Smooth muscle cell (in vitro differentiated cells): Measurements from ENCODE around the gene TMEM266. TPM values are rescaled to one million over a fixed set of nuclear protein-coding genes. Genes with fewer than 3 reads are reported as not detected.

ENCODE experiments used
- DNase-seq: peaks from one replicate; lab custom pipeline; 2025; ENCODE audit not compliant: unreplicated experiment; lab: John Stamatoyannopoulos, UW
- H2AFZ ChIP-seq: fragments of 200-600 bp; sonication (generic); 2 replicates; pipeline ENCODE4 v1.6.0; 2016; ENCODE audit warnings: antibody characterized with exemption, low read depth, mild to moderate bottlenecking
- H3F3A ChIP-seq: fragments of 200-600 bp; sonication (generic); 2 replicates; pipeline ENCODE4 v1.6.0; 2017; ENCODE audit warnings: antibody characterized with exemption, low read depth
- H3K27ac ChIP-seq: fragments of 200-600 bp; sonication (generic); 2 replicates; pipeline ENCODE4 v1.5.1; 2016; ENCODE audit warnings: low read depth, mild to moderate bottlenecking
- H3K27me3 ChIP-seq: fragments of 200-600 bp; sonication (generic); 2 replicates; pipeline ENCODE4 v1.6.1; 2016; ENCODE audit warnings: low read depth, mild to moderate bottlenecking
- H3K36me3 ChIP-seq: fragments of 200-600 bp; sonication (generic); 2 replicates; pipeline ENCODE4 v1.5.1; 2016; ENCODE audit warnings: low read depth
- H3K4me1 ChIP-seq: fragments of 200-600 bp; sonication (generic); 2 replicates; pipeline ENCODE4 v1.5.1; 2016; ENCODE audit warnings: low read depth
- H3K4me2 ChIP-seq: fragments of 200-600 bp; sonication (generic); 2 replicates; pipeline ENCODE4 v1.6.0; 2016; ENCODE audit warnings: mild to moderate bottlenecking
- H3K4me3 ChIP-seq: fragments of 200-600 bp; sonication (generic); 2 replicates; pipeline ENCODE4 v1.5.1; 2016; ENCODE audit warnings: mild to moderate bottlenecking
- H3K79me2 ChIP-seq: fragments of 200-600 bp; sonication (generic); 2 replicates; pipeline ENCODE4 v1.6.0; 2016; ENCODE audit warnings: low read depth, mild to moderate bottlenecking
- H3K9ac ChIP-seq: fragments of 200-600 bp; sonication (generic); 2 replicates; pipeline ENCODE4 v1.6.0; 2016; ENCODE audit warnings: low read depth
- H3K9me3 ChIP-seq: fragments of 200-600 bp; sonication (generic); replicated peaks from 2 replicates; pipeline ENCODE4 v1.5.1; 2016; ENCODE audit warnings: low read depth
- H4K20me1 ChIP-seq: fragments of 200-600 bp; sonication (generic); 2 replicates; pipeline ENCODE4 v1.6.0; 2016; ENCODE audit warnings: low read depth
- CTCF ChIP-seq: fragments of 200-600 bp; sonication (generic); IDR thresholded peaks from 2 replicates; pipeline ENCODE4 v1.5.1; 2017; ENCODE audit warnings: borderline replicate concordance, mild to moderate bottlenecking, antibody characterized with exemption; ENCODE audit not compliant: insufficient read depth, poor library complexity, severe bottlenecking
- WGBS: methylation state at CpG from one replicate; pipeline ENCODE4 v1.1.7; 2016; ENCODE audit warnings: low lambda C conversion rate; 5-methylcytosine and 5-hydroxymethylcytosine counted together
- polyA plus RNA-seq: library from polyadenylated mRNA; unstranded; fragments of >200 nt; fragmentation: Nextera tagmentation; extraction: Ambion mirVana; gene quantifications from 2 replicates; pipeline ENCODE4 v1.2.1, GENCODE V29; 2016
- total RNA-seq: library from RNA; depleted of rRNA; stranded (reverse); fragments of >200 nt; gene quantifications from 2 replicates; pipeline ENCODE4 v1.2.3, GENCODE V29; 2014

The TMEM266 gene
- total and polyA plus RNA-seq, 2 experiments from 2014 or later: 0.27 TPM; not detected in 1

GRCh38 chr15:76098685-76099084, 38.9 kb downstream of the TMEM266 start:
- no peaks in the 10 kb centered on the region for H4K20me1 ChIP-seq
- no peaks in the 10 kb centered on the region for H3K9me3 ChIP-seq
- no peak overlapping the region for H2AFZ ChIP-seq
- peaks cover 4% of the 10 kb centered on the region for H3K27me3 ChIP-seq
- no peak overlapping the region for H3K4me2 ChIP-seq
- WGBS: 27% methylated on average over 3 of the region's 3 CpGs
- no peak overlapping the region for H3K9ac ChIP-seq
- DNase-seq: no peak
- no peaks in the 10 kb centered on the region for H3K4me1 ChIP-seq
- H3F3A ChIP-seq: no peaks in the 10 kb centered on the region
- no peak overlapping the region for H3K4me3 ChIP-seq
- TF ChIP-seq CTCF: no peak
- no peaks in the 10 kb centered on the region for H3K36me3 ChIP-seq
- no peaks in the 10 kb centered on the region for H3K79me2 ChIP-seq
- H3K27ac ChIP-seq: no peak overlapping the region

- Histone ChIP-seq H3K4me2 (no peak overlapping the region), H3K9me3 (no peaks in the 10 kb centered on the region), H3K79me2 (no peaks in the 10 kb centered on the region), H3K4me1 (no peaks in the 10 kb centered on the region), H3F3A (no peaks in the 10 kb centered on the region), H3K27ac (no peak overlapping the region), H4K20me1 (no peaks in the 10 kb centered on the region), H3K36me3 (no peaks in the 10 kb centered on the region), H3K27me3 (peaks cover 4% of the 10 kb centered on the region), H2AFZ (no peak overlapping the region), H3K9ac (no peak overlapping the region), H3K4me3 (no peak overlapping the region)
- 97% methylated on average over 8 of the region's 8 CpGs for WGBS
- no peak for DNase-seq
- no peak for TF ChIP-seq CTCF
Measured at GRCh38 chr15:76099388-76099787, 39.6 kb downstream of the TMEM266 start.

- H4K20me1 ChIP-seq: no peaks in the 10 kb centered on the region
- H3F3A ChIP-seq: no peaks in the 10 kb centered on the region
- H3K4me3 ChIP-seq: no peak overlapping the region
- 98% methylated on average over 2 of the region's 2 CpGs for WGBS
- H3K4me1 ChIP-seq: no peaks in the 10 kb centered on the region
- H3K36me3 ChIP-seq: no peaks in the 10 kb centered on the region
- H2AFZ ChIP-seq: no peak overlapping the region
- no peak for DNase-seq
- no peak overlapping the region for H3K9ac ChIP-seq
- TF ChIP-seq CTCF: no peak
- H3K27ac ChIP-seq: no peak overlapping the region
- no peaks in the 10 kb centered on the region for H3K79me2 ChIP-seq
- no peak overlapping the region for H3K4me2 ChIP-seq
- H3K9me3 ChIP-seq: no peaks in the 10 kb centered on the region
- H3K27me3 ChIP-seq: peaks cover 4% of the 10 kb centered on the region
Measured at GRCh38 chr15:76100361-76100760, 40.6 kb downstream of the TMEM266 start.

- Histone ChIP-seq H3K9ac (no peak overlapping the region), H3K4me1 (no peaks in the 10 kb centered on the region), H3F3A (no peaks in the 10 kb centered on the region), H4K20me1 (no peaks in the 10 kb centered on the region), H3K79me2 (no peaks in the 10 kb centered on the region), H3K4me2 (no peak overlapping the region), H3K27me3 (peaks cover 4% of the 10 kb centered on the region), H3K4me3 (no peak overlapping the region), H3K27ac (no peak overlapping the region), H3K9me3 (no peaks in the 10 kb centered on the region), H3K36me3 (no peaks in the 10 kb centered on the region), H2AFZ (no peak overlapping the region)
- TF ChIP-seq CTCF: no peak
- DNase-seq: no peak
- WGBS: 89% methylated on average over 5 of the region's 5 CpGs
Measured at GRCh38 chr15:76101655-76102054, 41.9 kb downstream of the TMEM266 start.
